Smooth muscle cell (in vitro differentiated cells): ENCODE data around the gene MGMT. TPM values are rescaled to one million over a fixed set of nuclear protein-coding genes. Genes with fewer than 3 reads are reported as not detected.

Experiments used
- DNase-seq: peaks from one replicate; lab custom pipeline; 2025; ENCODE audit not compliant: unreplicated experiment; lab: John Stamatoyannopoulos, UW
- H2AFZ ChIP-seq: fragments of 200-600 bp; sonication (generic); 2 replicates; pipeline ENCODE4 v1.6.0; 2016; ENCODE audit warnings: antibody characterized with exemption, low read depth, mild to moderate bottlenecking
- H3F3A ChIP-seq: fragments of 200-600 bp; sonication (generic); 2 replicates; pipeline ENCODE4 v1.6.0; 2017; ENCODE audit warnings: antibody characterized with exemption, low read depth
- H3K27ac ChIP-seq: fragments of 200-600 bp; sonication (generic); 2 replicates; pipeline ENCODE4 v1.5.1; 2016; ENCODE audit warnings: low read depth, mild to moderate bottlenecking
- H3K27me3 ChIP-seq: fragments of 200-600 bp; sonication (generic); 2 replicates; pipeline ENCODE4 v1.6.1; 2016; ENCODE audit warnings: low read depth, mild to moderate bottlenecking
- H3K36me3 ChIP-seq: fragments of 200-600 bp; sonication (generic); 2 replicates; pipeline ENCODE4 v1.5.1; 2016; ENCODE audit warnings: low read depth
- H3K4me1 ChIP-seq: fragments of 200-600 bp; sonication (generic); 2 replicates; pipeline ENCODE4 v1.5.1; 2016; ENCODE audit warnings: low read depth
- H3K4me2 ChIP-seq: fragments of 200-600 bp; sonication (generic); 2 replicates; pipeline ENCODE4 v1.6.0; 2016; ENCODE audit warnings: mild to moderate bottlenecking
- H3K4me3 ChIP-seq: fragments of 200-600 bp; sonication (generic); 2 replicates; pipeline ENCODE4 v1.5.1; 2016; ENCODE audit warnings: mild to moderate bottlenecking
- H3K79me2 ChIP-seq: fragments of 200-600 bp; sonication (generic); 2 replicates; pipeline ENCODE4 v1.6.0; 2016; ENCODE audit warnings: low read depth, mild to moderate bottlenecking
- H3K9ac ChIP-seq: fragments of 200-600 bp; sonication (generic); 2 replicates; pipeline ENCODE4 v1.6.0; 2016; ENCODE audit warnings: low read depth
- H3K9me3 ChIP-seq: fragments of 200-600 bp; sonication (generic); replicated peaks from 2 replicates; pipeline ENCODE4 v1.5.1; 2016; ENCODE audit warnings: low read depth
- H4K20me1 ChIP-seq: fragments of 200-600 bp; sonication (generic); 2 replicates; pipeline ENCODE4 v1.6.0; 2016; ENCODE audit warnings: low read depth
- CTCF ChIP-seq: fragments of 200-600 bp; sonication (generic); IDR thresholded peaks from 2 replicates; pipeline ENCODE4 v1.5.1; 2017; ENCODE audit warnings: borderline replicate concordance, mild to moderate bottlenecking, antibody characterized with exemption; ENCODE audit not compliant: insufficient read depth, poor library complexity, severe bottlenecking
- WGBS: methylation state at CpG from one replicate; pipeline ENCODE4 v1.1.7; 2016; ENCODE audit warnings: low lambda C conversion rate; 5-methylcytosine and 5-hydroxymethylcytosine counted together
- polyA plus RNA-seq: library from polyadenylated mRNA; unstranded; fragments of >200 nt; fragmentation: Nextera tagmentation; extraction: Ambion mirVana; gene quantifications from 2 replicates; pipeline ENCODE4 v1.2.1, GENCODE V29; 2016
- total RNA-seq: library from RNA; depleted of rRNA; stranded (reverse); fragments of >200 nt; gene quantifications from 2 replicates; pipeline ENCODE4 v1.2.3, GENCODE V29; 2014

The MGMT gene
- total and polyA plus RNA-seq, 2 experiments from 2014 or later = 21.0 to 33.0 TPM

GRCh38 chr10:129594811-129595210, 127.8 kb downstream of the MGMT start:
- Histone ChIP-seq H3K27ac (no peak overlapping the region), H3K9ac (no peak overlapping the region), H3K36me3 (no peaks in the 10 kb centered on the region), H3K4me2 (no peak overlapping the region), H3K4me3 (no peak overlapping the region), H3K4me1 (no peaks in the 10 kb centered on the region), H3K9me3 (no peaks in the 10 kb centered on the region), H3K27me3 (no peaks in the 10 kb centered on the region), H4K20me1 (no peaks in the 10 kb centered on the region), H2AFZ (no peak overlapping the region), H3F3A (no peaks in the 10 kb centered on the region), H3K79me2 (no peaks in the 10 kb centered on the region)
- WGBS = 99% methylated on average over 15 of the region's 15 CpGs
- TF ChIP-seq CTCF = no peak
- DNase-seq = no peak

GRCh38 chr10:129598413-129598812, 131.4 kb downstream of the MGMT start:
- no peaks in the 10 kb centered on the region for H3K79me2 ChIP-seq
- H3K36me3 ChIP-seq = no peaks in the 10 kb centered on the region
- no peak overlapping the region for H3K27ac ChIP-seq
- 95% methylated on average over 4 of the region's 4 CpGs for WGBS
- no peak overlapping the region for H3K4me3 ChIP-seq
- H3K9me3 ChIP-seq = no peaks in the 10 kb centered on the region
- H4K20me1 ChIP-seq = no peaks in the 10 kb centered on the region
- no peak for DNase-seq
- no peak for TF ChIP-seq CTCF
- no peak overlapping the region for H3K9ac ChIP-seq
- no peak overlapping the region for H3K4me2 ChIP-seq
- H3K27me3 ChIP-seq = no peaks in the 10 kb centered on the region
- H3F3A ChIP-seq = no peaks in the 10 kb centered on the region
- no peak overlapping the region for H2AFZ ChIP-seq
- H3K4me1 ChIP-seq = no peaks in the 10 kb centered on the region

- TF ChIP-seq CTCF = no peak
- Histone ChIP-seq H3K36me3 (no peaks in the 10 kb centered on the region), H3K9ac (no peak overlapping the region), H4K20me1 (no peaks in the 10 kb centered on the region), H3K4me1 (no peaks in the 10 kb centered on the region), H3K27me3 (no peaks in the 10 kb centered on the region), H3K79me2 (no peaks in the 10 kb centered on the region), H2AFZ (no peak overlapping the region), H3K4me2 (no peak overlapping the region), H3F3A (no peaks in the 10 kb centered on the region), H3K9me3 (no peaks in the 10 kb centered on the region), H3K4me3 (no peak overlapping the region), H3K27ac (no peak overlapping the region)
- 98% methylated on average over 5 of the region's 5 CpGs for WGBS
- DNase-seq = no peak
Measured at GRCh38 chr10:129599160-129599559, 132.1 kb downstream of the MGMT start.

- WGBS = 81% methylated on average over 10 of the region's 10 CpGs
- H3F3A ChIP-seq = peaks cover 3% of the 10 kb centered on the region
- H3K27ac ChIP-seq = no peak overlapping the region
- no peak for DNase-seq
- H3K4me2 ChIP-seq = no peak overlapping the region
- H3K9me3 ChIP-seq = no peaks in the 10 kb centered on the region
- H3K4me1 ChIP-seq = peaks cover 5% of the 10 kb centered on the region
- TF ChIP-seq CTCF = no peak
- no peak overlapping the region for H2AFZ ChIP-seq
- no peaks in the 10 kb centered on the region for H3K27me3 ChIP-seq
- H3K36me3 ChIP-seq = no peaks in the 10 kb centered on the region
- H4K20me1 ChIP-seq = no peaks in the 10 kb centered on the region
- no peak overlapping the region for H3K4me3 ChIP-seq
- H3K9ac ChIP-seq = no peak overlapping the region
- H3K79me2 ChIP-seq = no peaks in the 10 kb centered on the region
Measured at GRCh38 chr10:129601737-129602136, 134.7 kb downstream of the MGMT start.
